ENCODE measurements around the gene RAPSN.
A peak's percentile ranks its signal among the peaks of the same experiment; 100 is the strongest.

RAPSN gene

GRCh38 chr11:47409440-47410369 is 39.2 kb downstream of the RAPSN start:
- no peak for DNase-seq (ENCODE audit: extremely low spot score)
- CTCF ChIA-PET, result interaction anchor here (0.7 to 8.6 kb wide), 12 partner anchors 9 to 231 kb away, joined by 3 to 92 read pairs (median 12); partner anchors contain the start of genes ACP2, ARFGAP2, DDB2 and PSMC3
- TF ChIP-seq CTCF (IDR thresholded peaks at IDR 0.05; ENCODE audit: control extremely low read depth, extremely low read depth, low read depth, missing control alignments), result no peak
- POLR2A ChIA-PET, result no interaction called here

- DNase-seq (ENCODE audit: extremely low spot score), result no peak
- POLR2A ChIA-PET, result no interaction called here
- no peak for TF ChIP-seq CTCF (IDR thresholded peaks at IDR 0.05; ENCODE audit: control extremely low read depth, extremely low read depth, low read depth, missing control alignments)
- CTCF ChIA-PET, result interaction anchor here (0.7 to 8.6 kb wide), 8 partner anchors 8 to 208 kb away, joined by 3 to 92 read pairs (median 5); partner anchors contain the start of gene DDB2
Observed at GRCh38 chr11:47408598-47409439, 40.1 kb downstream of the RAPSN start.

GRCh38 chr11:47407746-47408590 is 41.0 kb downstream of the RAPSN start, which contains the start of gene SLC39A13:
Gene SLC39A13 (plus strand): TSS chr11:47408590. CDS start chr11:47410095, 1,505 bp downstream.
- ChIA-PET POLR2A (interaction anchor here (0.5 kb wide), 2 partner anchors 41 to 201 kb away, joined by 3 to 4 read pairs; no protein-coding TSS in a partner anchor), CTCF (interaction anchor here (0.6 to 8.6 kb wide), 17 partner anchors 9 to 231 kb away, joined by 3 to 92 read pairs (median 3); partner anchors contain the start of gene ARFGAP2)
- TF ChIP-seq CTCF (IDR thresholded peaks at IDR 0.05; ENCODE audit: control extremely low read depth, extremely low read depth, low read depth, missing control alignments), result peak; percentile 98
- peak; percentile 97 for DNase-seq (ENCODE audit: extremely low spot score)

DNA sequence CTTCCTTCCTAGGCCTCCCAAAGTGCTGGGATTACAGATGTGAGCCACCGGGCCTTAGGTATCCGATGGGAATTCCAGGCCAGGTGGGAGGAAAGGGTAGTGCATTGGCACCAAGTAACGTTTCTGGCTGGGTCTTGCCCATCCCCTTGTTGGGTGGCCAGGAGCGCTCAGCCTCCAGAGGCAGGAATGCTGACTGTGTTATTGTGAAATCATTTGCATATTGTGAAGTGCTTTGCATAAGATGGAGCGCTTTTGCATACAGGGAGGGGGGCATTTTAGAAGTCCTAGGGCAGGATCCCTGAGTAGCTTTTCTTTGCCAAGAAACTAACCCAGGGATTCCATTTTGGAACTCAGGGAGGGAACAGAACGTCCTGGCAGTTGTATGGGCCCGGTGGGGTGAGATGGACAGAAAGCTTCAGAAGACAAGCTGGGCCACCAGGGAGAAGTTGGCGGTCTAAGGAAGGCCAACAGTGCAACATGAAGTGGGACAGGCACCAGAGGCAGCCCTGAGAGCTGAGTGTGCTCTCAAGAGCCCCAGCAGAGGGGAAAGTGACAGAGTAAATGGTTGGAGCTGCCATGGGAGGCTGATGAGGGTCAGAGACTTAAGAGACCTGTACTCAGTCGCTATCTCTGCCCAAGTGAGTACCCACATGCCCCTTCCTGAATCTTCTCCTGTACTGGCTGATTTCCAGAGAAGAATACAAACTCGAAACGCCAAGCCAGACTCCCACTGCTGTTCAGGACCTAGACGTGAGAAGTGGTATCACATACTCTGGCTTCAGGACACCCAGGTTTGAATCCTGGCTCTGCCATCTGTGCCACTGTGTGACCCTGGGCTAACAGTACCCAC is 41.8 kb downstream of the RAPSN start:
- DNase-seq (ENCODE audit: extremely low spot score), result no peak
- TF ChIP-seq CTCF (IDR thresholded peaks at IDR 0.05; ENCODE audit: control extremely low read depth, extremely low read depth, low read depth, missing control alignments), result no peak
- ChIA-PET POLR2A (interaction anchor here (0.5 kb wide), 2 partner anchors 40 to 200 kb away, joined by 3 to 4 read pairs; no protein-coding TSS in a partner anchor), CTCF (interaction anchor here (0.6 to 8.6 kb wide), 16 partner anchors 9 to 230 kb away, joined by 3 to 92 read pairs (median 3); partner anchors contain the start of gene ARFGAP2)

GRCh38 chr11:47403571-47403970 is 45.4 kb downstream of the RAPSN start:
- CTCF ChIA-PET, result interaction anchor here (1.5 to 7.0 kb wide), 4 partner anchors 8 to 97 kb away, joined by 3 to 44 read pairs (median 18); no protein-coding TSS in a partner anchor
- no peak for TF ChIP-seq CTCF (IDR thresholded peaks at IDR 0.05; ENCODE audit: control extremely low read depth, extremely low read depth, low read depth, missing control alignments)
- DNase-seq (ENCODE audit: extremely low spot score), result no peak
- POLR2A ChIA-PET, result no interaction called here
